DMS53 (cell line): ENCODE measurements around the gene LRP2BP.

Experiments used
- DNase-seq: peaks from one replicate; lab custom pipeline; 2025; lab: John Stamatoyannopoulos, UW

LRP2BP gene

GRCh38 chr4:185395238-185395955, at the start of gene LRP2BP:
Gene LRP2BP, minus strand, starts transcription at chr4:185395924. Its CDS starts 17,738 bp downstream, at chr4:185378186.
- DNase-seq: peak; percentile 39

DNA sequence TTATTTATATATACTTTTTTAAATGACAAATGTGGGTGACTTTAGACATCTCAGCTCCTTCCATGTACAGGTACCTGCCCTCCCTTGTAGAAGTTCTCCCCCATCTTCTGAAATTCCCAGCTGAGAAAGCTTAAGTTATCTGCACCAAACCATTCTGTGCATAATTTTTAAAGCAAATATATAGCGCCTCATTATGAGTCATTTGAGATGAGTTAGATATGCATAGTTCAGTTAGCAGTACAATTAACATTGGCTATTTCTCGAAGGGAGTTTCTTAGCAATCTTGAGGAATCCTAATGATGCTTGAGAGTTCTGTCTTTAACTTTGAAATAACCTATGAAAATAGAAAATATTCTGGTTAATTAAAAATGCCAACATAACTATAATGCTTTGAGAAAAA, 49.5 kb upstream of the LRP2BP start:
- DNase-seq: no peak

GRCh38 chr4:185441479-185441878, 45.8 kb upstream of the LRP2BP start:
- DNase-seq: no peak

DNA sequence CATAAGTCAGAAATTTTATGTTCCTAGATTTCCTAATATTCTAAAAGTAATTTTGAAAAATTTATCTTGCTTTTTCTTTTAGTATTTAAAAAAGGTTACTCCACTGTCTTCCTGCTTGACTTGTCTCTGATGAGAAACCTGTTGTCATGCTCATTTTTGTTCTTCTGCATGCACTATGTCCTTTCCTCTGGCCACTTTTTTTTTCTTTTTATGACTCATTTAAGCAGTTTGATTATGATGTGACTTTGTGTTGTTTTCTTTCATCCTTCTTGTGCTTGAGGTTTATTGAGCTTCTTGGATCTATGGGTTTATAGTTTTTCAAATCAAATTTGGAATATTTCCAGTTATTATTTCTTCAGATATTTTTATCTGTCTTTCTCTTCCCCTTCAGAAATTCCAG, 42.1 kb upstream of the LRP2BP start:
- peak; percentile 15 for DNase-seq

DNA sequence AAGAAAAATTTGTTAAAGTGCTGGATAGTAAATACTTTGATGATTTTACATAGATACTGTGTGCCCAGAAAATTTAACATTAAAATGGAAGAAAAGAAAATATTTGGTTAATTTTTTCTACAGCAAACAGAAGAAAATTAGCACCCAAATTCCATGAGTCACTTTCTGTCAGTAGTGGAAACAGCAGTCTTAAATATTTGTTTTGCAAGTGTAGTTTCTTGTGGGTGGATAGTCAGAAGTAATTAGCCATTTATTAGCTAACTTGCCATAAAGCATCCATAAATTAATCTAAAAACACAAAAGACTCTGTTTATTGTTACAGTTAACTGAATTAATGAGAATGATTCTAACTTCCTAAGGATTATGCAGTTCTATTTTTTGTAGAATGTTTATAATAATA, 39.7 kb upstream of the LRP2BP start:
- DNase-seq: no peak

DNA sequence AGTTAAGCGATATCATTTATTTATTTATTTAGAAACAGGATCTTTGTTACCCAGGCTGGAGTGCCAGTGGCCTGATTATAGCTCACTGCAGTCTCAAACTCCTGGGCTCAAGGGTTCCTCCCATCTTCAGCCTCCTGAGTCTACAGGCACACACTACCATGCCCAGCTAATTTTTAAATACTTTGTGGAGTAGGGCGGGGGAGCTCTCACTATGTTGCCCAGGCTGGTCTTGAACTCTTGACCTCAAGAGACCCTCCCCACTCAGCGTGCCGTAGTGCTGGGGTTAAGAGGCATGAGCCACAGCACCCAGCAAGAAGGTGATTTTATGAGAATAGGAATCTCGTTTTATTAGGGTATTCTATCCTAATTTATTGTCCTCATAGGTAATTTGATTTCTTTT, 33.9 kb upstream of the LRP2BP start:
- no peak for DNase-seq

DNA sequence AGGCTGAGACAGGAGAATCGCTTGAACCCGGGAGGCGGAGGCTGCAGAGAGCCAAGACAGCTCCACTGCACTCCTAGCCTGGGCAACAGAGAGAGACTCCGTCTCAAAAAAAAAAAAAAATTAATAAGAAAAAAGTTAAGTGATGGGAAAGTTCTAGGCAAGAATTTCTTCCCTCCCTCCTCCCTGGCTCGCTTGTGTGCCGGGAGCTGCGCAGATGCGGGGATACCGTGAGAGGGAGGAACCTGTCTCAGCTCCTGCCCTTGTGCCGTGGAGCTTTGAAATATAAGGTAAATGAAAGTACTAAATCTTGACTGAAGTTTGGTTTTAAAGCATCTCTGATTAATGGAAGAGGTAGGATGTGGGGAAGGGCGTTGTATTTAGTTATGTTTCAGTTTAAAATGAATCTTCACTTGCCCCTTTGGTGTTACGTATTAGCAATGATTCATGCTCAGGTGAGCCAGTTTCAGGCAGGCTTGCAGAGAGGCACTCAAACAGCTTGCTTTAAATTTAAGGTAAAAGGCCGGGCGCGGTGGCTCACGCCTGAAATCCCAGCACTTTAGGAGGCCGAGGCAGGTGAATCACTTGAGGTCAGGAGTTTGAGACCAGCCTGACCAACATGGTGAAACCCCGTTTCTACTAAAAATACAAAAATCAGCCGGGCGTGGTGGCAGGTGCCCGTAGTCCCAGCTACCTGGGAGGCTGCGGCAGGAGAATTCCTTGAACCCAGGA, 31.4 kb upstream of the LRP2BP start:
- peak; percentile 5 for DNase-seq

- DNase-seq: peak; percentile 94
Observed at GRCh38 chr4:185425647-185426352, 30.1 kb upstream of the LRP2BP start, which contains the start of gene UFSP2. Gene UFSP2, minus strand, starts transcription at chr4:185425964. Its CDS starts 96 bp downstream, at chr4:185425868.

- peak; percentile 61 for DNase-seq
Observed at GRCh38 chr4:185424905-185425646, 29.4 kb upstream of the LRP2BP start.

DNA sequence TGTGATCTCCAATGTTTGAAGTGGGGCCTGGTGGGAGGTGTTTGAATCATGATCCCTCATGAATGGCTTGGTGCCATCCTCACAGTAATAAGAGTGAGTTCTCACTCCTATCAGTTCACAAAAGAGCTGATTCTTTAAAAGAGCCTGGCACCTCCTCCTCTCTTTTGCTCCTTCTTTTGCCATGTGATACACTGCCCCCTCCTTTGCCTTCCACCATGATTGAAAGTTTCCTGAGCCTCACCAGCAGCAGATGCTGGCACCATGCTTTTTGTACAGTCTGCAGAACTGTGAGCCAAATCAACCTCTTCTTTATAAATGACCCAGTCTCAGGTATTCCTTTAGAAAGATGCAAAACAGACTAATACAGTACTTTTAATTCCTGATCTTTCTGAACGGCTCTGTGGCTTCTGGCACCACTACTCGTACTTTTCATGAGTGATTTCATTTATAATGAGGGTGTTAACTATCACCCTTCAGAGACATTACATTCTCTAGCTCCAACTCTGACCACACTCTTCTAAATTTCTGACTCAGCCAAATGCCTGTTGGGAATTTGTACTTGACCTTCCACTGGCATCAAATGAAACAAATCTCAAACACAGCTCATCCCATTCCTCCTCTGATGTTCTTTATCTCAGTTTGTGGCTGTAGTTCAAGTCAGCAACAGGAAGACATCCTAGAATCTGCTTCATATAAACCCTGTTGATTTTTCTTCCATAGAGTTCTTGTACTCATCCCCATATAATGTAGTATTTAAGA, 25.8 kb upstream of the LRP2BP start:
- DNase-seq: no peak

- no peak for DNase-seq
Observed at GRCh38 chr4:185416955-185417354, 21.2 kb upstream of the LRP2BP start.

GRCh38 chr4:185412412-185412811, 16.7 kb upstream of the LRP2BP start:
- no peak for DNase-seq

DNA sequence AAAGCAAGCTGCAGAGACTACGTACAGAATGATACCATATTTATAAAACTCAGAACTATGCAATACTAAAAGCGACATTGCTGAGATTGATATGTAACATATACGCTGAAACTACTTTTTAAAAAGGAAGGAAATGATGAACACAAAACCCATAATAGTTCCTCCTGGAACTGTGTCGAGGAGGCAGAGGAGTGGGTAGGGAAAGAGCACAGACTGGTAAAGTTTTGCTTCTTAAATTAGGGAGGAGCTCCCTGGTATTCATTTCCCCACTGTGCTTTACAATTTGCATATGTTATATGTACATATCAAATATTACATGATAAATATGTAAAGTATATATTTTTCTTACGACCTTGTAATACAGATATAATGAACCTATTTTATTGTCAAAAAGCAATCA, 16.1 kb upstream of the LRP2BP start:
- DNase-seq: no peak

DNA sequence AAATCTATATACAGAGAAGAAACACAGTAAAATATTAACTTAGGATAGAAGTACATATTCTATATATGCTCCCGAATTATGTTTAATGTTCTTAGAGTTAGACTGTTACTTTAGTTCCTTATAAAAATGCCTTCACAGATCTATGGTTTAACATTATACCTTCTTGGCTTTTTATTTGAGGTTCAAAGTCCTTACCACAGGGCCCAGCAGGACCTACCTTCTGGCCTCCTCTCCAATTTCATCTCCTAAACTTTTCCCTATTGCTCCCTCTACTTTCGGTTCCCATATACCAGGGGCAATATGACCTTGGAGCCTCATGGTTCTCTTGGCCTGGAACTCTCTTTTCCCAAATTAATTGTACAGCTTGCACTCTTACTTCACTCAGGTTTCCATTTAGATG, 12.7 kb upstream of the LRP2BP start:
- no peak for DNase-seq

DNA sequence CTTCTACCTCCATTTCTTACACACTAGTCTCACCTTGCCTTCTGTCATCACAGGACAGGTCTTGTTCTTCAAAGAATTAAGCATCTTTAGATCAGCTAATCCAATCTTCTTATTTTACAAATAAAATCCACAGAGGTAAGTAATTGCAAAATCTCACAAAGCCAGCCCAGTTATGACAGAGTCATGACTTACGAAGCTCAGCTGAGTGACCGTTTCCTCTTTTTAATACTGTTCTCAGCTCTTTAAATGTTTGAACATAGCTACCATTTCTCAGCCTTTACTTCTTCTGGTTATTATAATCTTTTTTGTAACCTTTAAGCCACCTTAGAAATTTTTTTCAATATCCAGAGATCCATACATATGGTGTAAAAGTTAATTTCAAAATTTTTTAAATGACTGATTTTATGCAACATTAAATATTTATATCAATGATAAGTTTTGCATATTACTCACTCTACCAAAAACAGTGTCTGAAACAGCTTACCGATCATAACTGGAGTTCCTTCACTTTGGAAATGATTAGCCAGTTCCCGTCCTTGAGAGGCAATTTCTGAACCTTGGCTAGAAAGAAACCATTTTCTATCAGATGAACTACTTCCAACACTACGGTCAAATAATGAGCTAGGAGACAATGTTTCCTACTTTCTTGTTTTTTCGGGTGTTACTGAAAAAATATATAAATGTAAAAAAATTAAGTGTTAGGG, 9.7 kb upstream of the LRP2BP start:
- DNase-seq: no peak

- no peak for DNase-seq
Observed at GRCh38 chr4:185404031-185404430, 8.3 kb upstream of the LRP2BP start.

DNA sequence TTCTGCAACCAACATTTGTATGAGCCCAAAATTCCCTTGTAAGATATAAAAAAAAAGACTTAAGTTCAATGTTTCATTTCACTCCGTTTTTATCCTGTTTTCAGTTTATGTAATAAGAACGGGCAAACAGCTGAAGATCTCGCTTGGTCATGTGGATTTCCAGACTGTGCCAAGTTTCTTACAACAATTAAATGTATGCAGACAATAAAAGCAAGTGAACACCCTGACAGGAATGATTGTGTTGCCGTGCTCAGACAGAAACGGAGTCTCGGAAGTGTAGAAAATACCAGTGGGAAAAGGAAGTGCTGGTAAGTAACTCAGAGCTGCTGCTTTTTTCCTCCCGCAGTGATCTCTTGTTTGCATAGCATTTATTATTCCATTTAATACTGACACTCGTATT, 3.7 kb upstream of the LRP2BP start:
- DNase-seq: no peak

GRCh38 chr4:185398618-185399017, 2.9 kb upstream of the LRP2BP start:
- no peak for DNase-seq

- peak; percentile 95 for DNase-seq
Observed at GRCh38 chr4:185396724-185397385, 1.1 kb upstream of the LRP2BP start, which contains the start of gene ANKRD37. Gene ANKRD37, plus strand, starts transcription at chr4:185396841. Its CDS starts 83 bp downstream, at chr4:185396924.
